H9 (cell line): Measurements from ENCODE around the gene YAP1. TPM values are rescaled to one million over a fixed set of nuclear protein-coding genes. Genes with fewer than 3 reads are reported as not detected.

Source experiments
- DNase-seq: peaks from one replicate; pipeline ENCODE4 v3.0.0-alpha.2; 2017
- H2AFZ ChIP-seq: one replicate; pipeline ENCODE4 v1.6.1; 2013; ENCODE audit warnings: mild to moderate bottlenecking, low read length, control low read depth, moderate library complexity
- H2AK5ac ChIP-seq: 2 replicates; pipeline ENCODE4 v1.6.1; 2013; ENCODE audit warnings: low read length, control low read depth, mixed read lengths; ENCODE audit not compliant: insufficient read length
- H2BK120ac ChIP-seq: one replicate; pipeline ENCODE4 v1.6.1; 2013; ENCODE audit warnings: low read depth, mild to moderate bottlenecking, low read length, control low read depth, inconsistent platforms; ENCODE audit not compliant: poor library complexity, severe bottlenecking
- H2BK12ac ChIP-seq: 2 replicates; pipeline ENCODE4 v1.6.1; 2013; ENCODE audit warnings: low read length, control low read depth, mixed read lengths, low read depth; ENCODE audit not compliant: insufficient read length
- H2BK15ac ChIP-seq: 2 replicates; pipeline ENCODE4 v1.6.1; 2013; ENCODE audit warnings: low read depth, low read length, control low read depth
- H2BK20ac ChIP-seq: one replicate; pipeline ENCODE4 v1.6.1; 2013; ENCODE audit warnings: low read depth, mild to moderate bottlenecking, low read length, control low read depth, inconsistent platforms; ENCODE audit not compliant: poor library complexity, severe bottlenecking
- H2BK5ac ChIP-seq: 2 replicates; pipeline ENCODE4 v1.6.1; 2013; ENCODE audit warnings: low read length, control low read depth, mixed read lengths; ENCODE audit not compliant: insufficient read length
- H3K14ac ChIP-seq: 2 replicates; pipeline ENCODE4 v1.6.1; 2013; ENCODE audit warnings: low read length, control low read depth; ENCODE audit not compliant: insufficient read depth
- H3K18ac ChIP-seq: 2 replicates; pipeline ENCODE4 v1.6.1; 2013; ENCODE audit warnings: low read depth, mild to moderate bottlenecking, mixed read lengths, low read length, control low read depth; ENCODE audit not compliant: insufficient read length
- H3K23ac ChIP-seq: 2 replicates; pipeline ENCODE4 v1.6.1; 2013; ENCODE audit warnings: low read length, control low read depth, mixed read lengths, low read depth; ENCODE audit not compliant: insufficient read length
- H3K23me2 ChIP-seq: 2 replicates; pipeline ENCODE4 v1.6.1; 2013; ENCODE audit warnings: low read depth, mild to moderate bottlenecking, mixed read lengths, low read length, control low read depth; ENCODE audit not compliant: insufficient read length, poor library complexity, severe bottlenecking
- H3K27ac ChIP-seq: 2 replicates; pipeline ENCODE4 v1.5.1; 2013; ENCODE audit warnings: low read length, control low read depth, mixed read lengths, low read depth; ENCODE audit not compliant: insufficient read length
- H3K27me3 ChIP-seq: 2 replicates; pipeline ENCODE4 v1.6.1; 2013; ENCODE audit warnings: low read length, control low read depth, inconsistent platforms; ENCODE audit not compliant: insufficient read depth
- H3K4ac ChIP-seq: 2 replicates; pipeline ENCODE4 v1.6.1; 2013; ENCODE audit warnings: low read depth, mild to moderate bottlenecking, control low read depth, inconsistent platforms, low read length, moderate library complexity
- H3K4me1 ChIP-seq: 2 replicates; pipeline ENCODE4 v1.6.1; 2013; ENCODE audit warnings: low read length, control low read depth, inconsistent platforms; ENCODE audit not compliant: insufficient read depth
- H3K4me2 ChIP-seq: 2 replicates; pipeline ENCODE4 v1.6.1; 2013; ENCODE audit warnings: low read length, control low read depth, mixed read lengths; ENCODE audit not compliant: insufficient read length, insufficient read depth
- H3K56ac ChIP-seq: 2 replicates; pipeline ENCODE4 v1.6.1; 2013; ENCODE audit warnings: low read depth, mild to moderate bottlenecking, mixed read lengths, low read length, control low read depth; ENCODE audit not compliant: insufficient read length
- H3K79me1 ChIP-seq: 2 replicates; pipeline ENCODE4 v1.6.1; 2013; ENCODE audit warnings: low read depth, mild to moderate bottlenecking, moderate library complexity, low read length, control low read depth, inconsistent platforms; ENCODE audit not compliant: insufficient read depth, poor library complexity, severe bottlenecking
- H3K79me2 ChIP-seq: 2 replicates; pipeline ENCODE4 v1.6.1; 2013; ENCODE audit warnings: low read length, control low read depth, inconsistent platforms; ENCODE audit not compliant: insufficient read depth
- H3K9ac ChIP-seq: 2 replicates; pipeline ENCODE4 v1.6.1; 2013; ENCODE audit warnings: low read length, control low read depth, mixed read lengths; ENCODE audit not compliant: insufficient read length; ENCODE audit errors: extremely low read depth
- H3K9me3 ChIP-seq: one replicate; pipeline ENCODE4 v1.6.1; 2013; ENCODE audit warnings: low read depth, low read length, inconsistent platforms; ENCODE audit not compliant: control insufficient read depth
- H3T11ph ChIP-seq: one replicate; pipeline ENCODE4 v1.6.1; 2013; ENCODE audit warnings: mild to moderate bottlenecking, low read length, control low read depth, inconsistent platforms
- H4K20me1 ChIP-seq: one replicate; pipeline ENCODE4 v1.6.1; 2013; ENCODE audit not compliant: control insufficient read depth, insufficient read length, insufficient read depth
- H4K5ac ChIP-seq: 2 replicates; pipeline ENCODE4 v1.6.1; 2013; ENCODE audit warnings: low read depth, mild to moderate bottlenecking, mixed read lengths, low read length, control low read depth; ENCODE audit not compliant: insufficient read length
- H4K8ac ChIP-seq: replicated peaks from 2 replicates; pipeline ENCODE4 v1.6.1; 2013; ENCODE audit warnings: low read length, control low read depth, mixed read lengths, low read depth; ENCODE audit not compliant: insufficient read length
- H4K91ac ChIP-seq: 2 replicates; pipeline ENCODE4 v1.6.1; 2013; ENCODE audit warnings: low read depth, mild to moderate bottlenecking, moderate library complexity, mixed read lengths, low read length, control low read depth; ENCODE audit not compliant: insufficient read length
- H3K27ac Mint-ChIP-seq, 3 experiments: 2 replicates in 2 of 3; 3 replicates in 1 of 3; pipeline ENCODE4 v1.8.0; 2020 to 2021; ENCODE audit warnings: mixed read lengths in 3 of 3, mild to moderate bottlenecking in 1 of 3, moderate library complexity in 1 of 3
- H3K27me3 Mint-ChIP-seq: 2 replicates; pipeline ENCODE4 v1.8.0; 2021; ENCODE audit warnings: low read depth, mild to moderate bottlenecking, moderate library complexity, mixed read lengths
- H3K36me3 Mint-ChIP-seq, 3 experiments: 2 replicates in 2 of 3; 3 replicates in 1 of 3; pipeline ENCODE4 v1.8.0; 2020 to 2021; ENCODE audit warnings: low read depth in 3 of 3, mixed read lengths in 3 of 3; ENCODE audit not compliant: insufficient read depth in 1 of 3
- H3K4me1 Mint-ChIP-seq, 2 experiments: 2 replicates each; pipeline ENCODE4 v1.8.0; 2020; ENCODE audit warnings: mixed read lengths in 2 of 2
- H3K4me3 Mint-ChIP-seq, 2 experiments: 2 replicates in 1 of 2; 3 replicates in 1 of 2; pipeline ENCODE4 v1.8.0; 2020 to 2021; ENCODE audit warnings: mild to moderate bottlenecking in 2 of 2, mixed read lengths in 2 of 2, moderate library complexity in 1 of 2
- H3K9me3 Mint-ChIP-seq, 2 experiments: 2 replicates in 1 of 2; 3 replicates in 1 of 2; pipeline ENCODE4 v1.8.0; 2020; ENCODE audit warnings: mild to moderate bottlenecking in 2 of 2, mixed read lengths in 2 of 2, moderate library complexity in 1 of 2
- WGBS: extraction: QIAGEN DNeasy Blood & Tissue Kit; methylation state at CpG from one replicate; pipeline ENCODE4 v1.1.7; 2013; ENCODE audit warnings: missing lambda C conversion rate, low lambda C conversion rate, mixed read lengths; ENCODE audit not compliant: insufficient read length; ENCODE audit errors: extremely low coverage; 5-methylcytosine and 5-hydroxymethylcytosine counted together
- total RNA-seq: library from RNA; stranded (reverse); gene quantifications from 2 replicates; pipeline ENCODE4 v1.2.1, GENCODE V29; 2021
- TF ChIP-seq, protein P1 (sequence below): fragments of 200-600 bp; sonication (generic); conservative IDR thresholded peaks from 3 replicates; pipeline ENCODE4 v1.8.0; 2021; ENCODE audit warnings: antibody characterized with exemption, mild to moderate bottlenecking

YAP1 gene
- total RNA-seq, 1 experiment from 2014 or later = 124 TPM

DNA sequence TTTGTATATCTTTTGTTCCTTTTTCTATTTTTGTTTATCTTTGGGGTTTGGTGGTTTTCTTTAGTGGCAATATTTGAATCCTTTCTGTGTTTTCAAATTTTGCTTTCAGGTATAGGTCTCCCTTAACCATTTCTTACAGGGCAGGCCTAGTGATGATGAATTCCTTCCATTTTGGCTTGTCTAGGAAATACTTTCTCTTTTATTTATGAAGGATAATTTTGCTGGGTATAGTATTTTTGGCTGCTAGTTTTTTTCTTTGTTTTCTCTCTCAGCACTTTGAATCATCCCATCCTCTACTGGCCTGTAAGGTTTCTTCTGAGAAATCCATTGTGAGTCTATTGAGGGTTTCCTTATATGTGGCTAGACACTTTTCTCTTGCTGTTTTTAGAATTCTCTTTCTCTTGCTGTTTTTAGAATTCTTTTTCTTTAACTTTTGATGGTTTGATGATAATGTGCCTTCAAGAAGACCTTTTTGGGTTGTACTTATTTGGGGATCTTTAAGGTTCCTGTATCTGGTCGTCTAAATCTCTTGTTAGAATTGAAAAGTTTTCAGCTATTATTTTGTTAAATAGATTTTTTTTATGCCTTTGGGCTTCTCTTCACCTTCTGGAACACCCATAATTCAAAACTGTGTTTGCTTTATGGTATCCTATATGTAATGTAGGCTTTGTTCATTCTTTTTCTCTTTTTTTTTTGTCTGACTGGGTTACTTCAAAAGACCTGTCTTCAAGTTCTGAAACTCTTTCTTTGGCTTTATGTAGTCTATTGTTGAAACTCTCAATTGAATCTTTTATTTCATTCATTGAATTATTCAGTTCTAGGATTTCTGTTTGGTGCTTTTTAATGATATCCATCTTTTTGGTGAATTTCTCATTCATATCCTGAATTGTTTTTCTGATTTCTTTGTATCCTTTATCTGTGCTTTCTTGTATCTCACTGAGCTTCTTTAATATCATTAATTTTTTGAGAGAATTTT, 38.5 kb upstream of the YAP1 start:
- H3T11ph ChIP-seq = no peak overlapping the region
- Mint-ChIP-seq H3K4me3 (no peak overlapping the region), H3K9me3 (peaks cover 22 to 24% of the 10 kb centered on the region in 2 experiments), H3K4me1 (peaks cover 0 to 3% of the 10 kb centered on the region in 2 experiments; a peak in 1 of 4 replicates), H3K36me3 (peaks cover 15 to 26% (median 17%) of the 10 kb centered on the region in 3 experiments; a peak in 6 of 7 replicates), H3K27me3 (no peaks in the 10 kb centered on the region), H3K27ac (no peak overlapping the region)
- H4K20me1 ChIP-seq = no peaks in the 10 kb centered on the region
- no peak overlapping the region for H2BK5ac ChIP-seq
- TF ChIP-seq, protein P1, sequence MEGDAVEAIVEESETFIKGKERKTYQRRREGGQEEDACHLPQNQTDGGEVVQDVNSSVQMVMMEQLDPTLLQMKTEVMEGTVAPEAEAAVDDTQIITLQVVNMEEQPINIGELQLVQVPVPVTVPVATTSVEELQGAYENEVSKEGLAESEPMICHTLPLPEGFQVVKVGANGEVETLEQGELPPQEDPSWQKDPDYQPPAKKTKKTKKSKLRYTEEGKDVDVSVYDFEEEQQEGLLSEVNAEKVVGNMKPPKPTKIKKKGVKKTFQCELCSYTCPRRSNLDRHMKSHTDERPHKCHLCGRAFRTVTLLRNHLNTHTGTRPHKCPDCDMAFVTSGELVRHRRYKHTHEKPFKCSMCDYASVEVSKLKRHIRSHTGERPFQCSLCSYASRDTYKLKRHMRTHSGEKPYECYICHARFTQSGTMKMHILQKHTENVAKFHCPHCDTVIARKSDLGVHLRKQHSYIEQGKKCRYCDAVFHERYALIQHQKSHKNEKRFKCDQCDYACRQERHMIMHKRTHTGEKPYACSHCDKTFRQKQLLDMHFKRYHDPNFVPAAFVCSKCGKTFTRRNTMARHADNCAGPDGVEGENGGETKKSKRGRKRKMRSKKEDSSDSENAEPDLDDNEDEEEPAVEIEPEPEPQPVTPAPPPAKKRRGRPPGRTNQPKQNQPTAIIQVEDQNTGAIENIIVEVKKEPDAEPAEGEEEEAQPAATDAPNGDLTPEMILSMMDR = no peak
- no peak overlapping the region for H2BK12ac ChIP-seq
- no peak overlapping the region for H3K27ac ChIP-seq
- DNase-seq = no peak
- H4K5ac ChIP-seq = no peak overlapping the region
- H2AFZ ChIP-seq = no peak overlapping the region
- H3K4ac ChIP-seq = no peak overlapping the region
- no CpG with 5 or more reads among the region's 1 CpG for WGBS
- no peak overlapping the region for H3K4me2 ChIP-seq
- H3K18ac ChIP-seq = no peak overlapping the region
- no peaks in the 10 kb centered on the region for H3K4me1 ChIP-seq
- H2BK20ac ChIP-seq = no peak overlapping the region
- no peak overlapping the region for H2BK15ac ChIP-seq
- H4K91ac ChIP-seq = no peak overlapping the region
- no peak overlapping the region for H2AK5ac ChIP-seq
- no peak overlapping the region for H3K9ac ChIP-seq
- H3K56ac ChIP-seq = no peak overlapping the region
- no peak overlapping the region for H3K14ac ChIP-seq
- H3K23ac ChIP-seq = no peak overlapping the region
- no peaks in the 10 kb centered on the region for H3K27me3 ChIP-seq
- no peaks in the 10 kb centered on the region for H3K9me3 ChIP-seq
- no peaks in the 10 kb centered on the region for H3K79me1 ChIP-seq
- no peak overlapping the region for H4K8ac ChIP-seq
- H3K79me2 ChIP-seq = no peaks in the 10 kb centered on the region
- H3K23me2 ChIP-seq = no peaks in the 10 kb centered on the region
- H2BK120ac ChIP-seq = no peak overlapping the region
